HCT116 (cell line): ENCODE results near the gene MARS1. TPM values are rescaled to one million over a fixed set of nuclear protein-coding genes. Genes with fewer than 3 reads are reported as not detected.

Experiments used
- ATAC-seq: fragments of 200-7000 bp; cut with Tn5 transposase; 2 replicates; pipeline ENCODE4 v1.9.1; 2020; ENCODE audit warnings: mild to moderate bottlenecking, moderate library complexity
- BruUV-seq: library from RNA; stranded (reverse); fragments of 400-500 nt; replicated peaks from 2 replicates; lab custom pipeline; 2021; lab: Mats Ljungman, UMichigan
- CTCF ChIA-PET: fragments of 300-600 bp; sonication (Branson Sonifier 250); formaldehyde crosslinking; loops from one replicate; lab custom pipeline; 2021; ENCODE audit warnings: antibody characterized with exemption; lab: Charles Lee
- POLR2A ChIA-PET: fragments of 300-600, 350-600 bp; sonication (Branson Sonifier 250); formaldehyde crosslinking; loops from one replicate; lab custom pipeline; 2021; ENCODE audit warnings: antibody characterized with exemption; lab: Charles Lee
- RAD21 ChIA-PET, 2 experiments: fragments of 300-600 bp; sonication (Branson Sonifier 250); formaldehyde crosslinking; loops; one replicate each; lab custom pipeline; 2023; ENCODE audit warnings: low total read pairs in 2 of 2; ENCODE audit not compliant: uncharacterized antibody in 2 of 2, unreplicated experiment in 2 of 2, low non-redundant PET in 1 of 2; lab: Charles Lee
- DNase-seq: peaks from one replicate; pipeline ENCODE4 v3.0.0-alpha.2; 2010; ENCODE audit warnings: low read depth, low spot score
- H2AFZ ChIP-seq: fragments of 200-600 bp; shearing (Covaris generic), sonication (generic); 2 replicates; pipeline ENCODE4 v1.6.1; 2017; ENCODE audit warnings: low read depth, mixed run types, mixed read lengths, antibody characterized with exemption, low read length; ENCODE audit not compliant: poor library complexity, severe bottlenecking
- H3K27ac ChIP-seq: 2 replicates; pipeline ENCODE4 v1.5.1; 2012; ENCODE audit warnings: low read depth, low read length
- H3K27me3 ChIP-seq: fragments of 200-600 bp; sonication (generic); 2 replicates; pipeline ENCODE4 v1.6.1; 2016; ENCODE audit warnings: mixed run types, low read length, mixed read lengths; ENCODE audit not compliant: insufficient read depth
- H3K36me3 ChIP-seq, 2 experiments: fragments of 200-500 bp in 1 of 2; fragments of 200-600 bp in 1 of 2; sonication (Bioruptor generic) in 1 of 2; sonication (generic) in 1 of 2; 2 replicates each; pipeline versions ENCODE4 v1.5.1 to v1.6.1; 2014 to 2016; ENCODE audit warnings: low read length in 2 of 2, inconsistent platforms in 1 of 2, mixed read lengths in 1 of 2, mixed run types in 1 of 2; ENCODE audit not compliant: insufficient read depth in 2 of 2, control insufficient read depth in 1 of 2
- H3K4me1 ChIP-seq, 2 experiments: fragments of 200-600 bp in 1 of 2; sonication (generic) in 1 of 2; 2 replicates each; pipeline versions ENCODE4 v1.5.1 to v1.6.1; 2012 to 2017; ENCODE audit warnings: low read length in 2 of 2, inconsistent platforms in 1 of 2, mild to moderate bottlenecking in 1 of 2, mixed read lengths in 1 of 2, mixed run types in 1 of 2, moderate library complexity in 1 of 2; ENCODE audit not compliant: insufficient read depth in 2 of 2, control insufficient read depth in 1 of 2
- H3K4me2 ChIP-seq: fragments of 200-600 bp; sonication (generic); 2 replicates; pipeline ENCODE4 v1.6.1; 2017; ENCODE audit warnings: mixed run types, low read length, mixed read lengths
- H3K4me3 ChIP-seq, 2 experiments: fragments of 200-600 bp in 1 of 2; sonication (generic) in 1 of 2; replicated peaks in 1 of 2; 2 replicates each; pipeline ENCODE4 v1.5.1; 2011 to 2016; ENCODE audit warnings: low read length in 2 of 2, control low read depth in 1 of 2, low read depth in 1 of 2, mild to moderate bottlenecking in 1 of 2, mixed read lengths in 1 of 2, mixed run types in 1 of 2
- H3K79me2 ChIP-seq: fragments of 200-600 bp; sonication (generic); 2 replicates; pipeline ENCODE4 v1.6.1; 2017; ENCODE audit warnings: mild to moderate bottlenecking, mixed run types, low read length, moderate library complexity, mixed read lengths; ENCODE audit not compliant: insufficient read depth
- H3K9ac ChIP-seq: fragments of 200-600 bp; sonication (generic); 2 replicates; pipeline ENCODE4 v1.6.1; 2016; ENCODE audit warnings: low read length, mixed read lengths
- H3K9me2 ChIP-seq: fragments of 200-600 bp; sonication (generic), shearing (Covaris generic); 2 replicates; pipeline ENCODE4 v1.6.1; 2017; ENCODE audit warnings: mixed run types, mild to moderate bottlenecking, moderate library complexity; ENCODE audit not compliant: insufficient read depth
- H3K9me3 ChIP-seq, 2 experiments: fragments of 200-500 bp in 1 of 2; fragments of 200-600 bp in 1 of 2; sonication (Bioruptor generic) in 1 of 2; sonication (generic) in 1 of 2; 2 replicates each; pipeline ENCODE4 v1.6.1; 2014 to 2017; ENCODE audit warnings: low read length in 2 of 2, mixed read lengths in 2 of 2, inconsistent platforms in 1 of 2, low read depth in 1 of 2, mild to moderate bottlenecking in 1 of 2, mixed run types in 1 of 2, moderate library complexity in 1 of 2; ENCODE audit not compliant: control insufficient read depth in 1 of 2, insufficient read depth in 1 of 2
- H4K20me1 ChIP-seq: fragments of 200-600 bp; sonication (generic), shearing (Covaris generic); 2 replicates; pipeline ENCODE4 v1.6.1; 2017; ENCODE audit warnings: mixed run types, mild to moderate bottlenecking, moderate library complexity; ENCODE audit not compliant: insufficient read depth
- ATF3 ChIP-seq: IDR thresholded peaks from 2 replicates; pipeline ENCODE4 v1.6.1; 2012
- CBX3 ChIP-seq: IDR thresholded peaks from 2 replicates; pipeline ENCODE4 v1.6.1; 2012; ENCODE audit warnings: low read depth
- EGR1 ChIP-seq: IDR thresholded peaks from 2 replicates; pipeline ENCODE4 v1.6.1; 2012; ENCODE audit warnings: low read depth
- ELF1 ChIP-seq: IDR thresholded peaks from 2 replicates; pipeline ENCODE4 v1.6.1; 2012; ENCODE audit warnings: low read depth, borderline replicate concordance
- EZH2 ChIP-seq: fragments of 200-600 bp; sonication (generic); IDR thresholded peaks from 2 replicates; pipeline ENCODE4 v1.6.1; 2017; ENCODE audit warnings: antibody characterized with exemption, mixed run types
- MAX ChIP-seq: IDR thresholded peaks from 2 replicates; pipeline ENCODE4 v1.6.1; 2012
- POLR2A ChIP-seq: IDR thresholded peaks from 2 replicates; pipeline ENCODE4 v1.7.0; 2011; ENCODE audit warnings: borderline replicate concordance; ENCODE audit not compliant: insufficient read depth, insufficient read length; ENCODE audit errors: extremely low read depth
- REST ChIP-seq: IDR thresholded peaks from 2 replicates; pipeline ENCODE4 v1.6.1; 2012; ENCODE audit warnings: low read depth
- SIN3A ChIP-seq: IDR thresholded peaks from 2 replicates; pipeline ENCODE4 v1.6.1; 2012; ENCODE audit warnings: low read depth
- YY1 ChIP-seq: IDR thresholded peaks from 2 replicates; pipeline ENCODE4 v1.6.1; 2011; ENCODE audit warnings: low read length, low read depth, moderate library complexity, mild to moderate bottlenecking; ENCODE audit not compliant: insufficient replicate concordance; ENCODE audit errors: extremely low read depth
- ZNF274 ChIP-seq: fragments of 200-500 bp; sonication (Bioruptor generic); IDR thresholded peaks from 2 replicates; pipeline ENCODE4 v1.6.1; 2014; ENCODE audit warnings: mild to moderate bottlenecking, low read depth, low read length, inconsistent platforms
- intact Hi-C: fragments of 100-400 bp; cut with micrococcal nuclease; formaldehyde crosslinking; loops from 2 replicates; pipeline ENCODE4 v1.10.0; 2022
- total RNA-seq: library from RNA; stranded (reverse); gene quantifications from one replicate; pipeline ENCODE4 v1.2.1, GENCODE V29; 2021; ENCODE audit not compliant: unreplicated experiment

Gene MARS1
- total RNA-seq, 1 experiment from 2014 or later: 344 TPM

- intact Hi-C loops: no loop called here
- ATAC-seq (no peak), DNase-seq (no peak)
- Histone ChIP-seq H3K4me3 (no peak overlapping the region), H3K27ac (no peak overlapping the region), H3K9ac (no peak overlapping the region), H3K27me3 (peaks cover 23% of the 10 kb centered on the region; the same call in 1 of the 2 replicates), H2AFZ (no peak overlapping the region), H3K79me2 (no peaks in the 10 kb centered on the region), H3K4me2 (no peak overlapping the region), H3K9me2 (no peaks in the 10 kb centered on the region), H3K4me1 (peaks cover 0 to 16% of the 10 kb centered on the region in 2 experiments; a peak in 2 of 4 replicates), H3K9me3 (no peaks in the 10 kb centered on the region), H3K36me3 (no peaks in the 10 kb centered on the region), H4K20me1 (no peaks in the 10 kb centered on the region)
- no TSS peak for BruUV-seq
- ChIA-PET CTCF (no interaction called here), POLR2A (interaction anchor here (0.6 kb wide), 1 partner anchor 30 kb away, joined by 4 read pairs; no protein-coding TSS in a partner anchor), RAD21 (no interaction called here)
- TF ChIP-seq YY1 (no peak), EZH2 (no peak), ZNF274 (no peak), ELF1 (no peak), SIN3A (no peak), MAX (no peak), REST (no peak), EGR1 (no peak), ATF3 (no peak), CBX3 (no peak), POLR2A (no peak)
These were observed 13.4 kb upstream of the MARS1 start for GRCh38 chr12:57474430-57474829.
